GM18870 (cell line): ENCODE measurements around the gene FADS6.
"Not testable (repeated sequence)": the region's sequence is repeated elsewhere in the genome, so short reads cannot be mapped to it uniquely, and the experiment has no call there.

Experiments
- ATAC-seq: cut with Tn5 transposase; IDR thresholded peaks from one replicate; pipeline ENCODE4 v1.9.1; 2021; ENCODE audit warnings: moderate library complexity; ENCODE audit not compliant: unreplicated experiment

FADS6 gene

GRCh38 chr17:74921026-74921681 is 27.7 kb upstream of the FADS6 start:
- no peak for ATAC-seq

- ATAC-seq, result no peak
These were observed 27.2 kb upstream of the FADS6 start for GRCh38 chr17:74920642-74921025.

GRCh38 chr17:74920306-74920620 is 26.8 kb upstream of the FADS6 start:
- no peak for ATAC-seq

- ATAC-seq, result no peak
These were observed 26.2 kb upstream of the FADS6 start for GRCh38 chr17:74919440-74920305.

GRCh38 chr17:74918906-74919305 is 25.5 kb upstream of the FADS6 start:
- ATAC-seq, result no peak

- ATAC-seq, result no peak
These were observed 24.0 kb upstream of the FADS6 start for GRCh38 chr17:74917430-74917829.

- ATAC-seq, result no peak
These were observed 23.4 kb upstream of the FADS6 start for GRCh38 chr17:74916851-74917199.

GRCh38 chr17:74916136-74916850 is 22.9 kb upstream of the FADS6 start:
- ATAC-seq, result no peak

- not testable (repeated sequence) for ATAC-seq
These were observed 18.0 kb upstream of the FADS6 start for GRCh38 chr17:74911423-74911822.

- not testable (repeated sequence) for ATAC-seq
These were observed 15.7 kb upstream of the FADS6 start for GRCh38 chr17:74909097-74909496.

- no peak for ATAC-seq
These were observed 13.6 kb upstream of the FADS6 start for GRCh38 chr17:74907012-74907411.

GRCh38 chr17:74906214-74906793 is 12.9 kb upstream of the FADS6 start:
- ATAC-seq, result not testable (repeated sequence)

- no peak for ATAC-seq
These were observed 11.4 kb upstream of the FADS6 start for GRCh38 chr17:74904687-74905409.

- ATAC-seq, result no peak
These were observed 10.2 kb upstream of the FADS6 start for GRCh38 chr17:74903671-74904070.

- no peak for ATAC-seq
These were observed 9.6 kb upstream of the FADS6 start for GRCh38 chr17:74903034-74903433.

GRCh38 chr17:74901353-74902135 is 8.1 kb upstream of the FADS6 start:
- ATAC-seq, result no peak

- no peak for ATAC-seq
These were observed 6.8 kb upstream of the FADS6 start for GRCh38 chr17:74900208-74900607.

GRCh38 chr17:74898376-74898946 is 5.0 kb upstream of the FADS6 start:
- ATAC-seq, result no peak

GRCh38 chr17:74893936-74894671 is 671 bp upstream of the FADS6 start:
- no peak for ATAC-seq
